Caki2 (cell line): ENCODE results near the gene DGKB. TPM values are rescaled to one million over a fixed set of nuclear protein-coding genes. Genes with fewer than 3 reads are reported as not detected.

ENCODE experiments used
- DNase-seq: peaks from one replicate; pipeline ENCODE4 v3.0.0-alpha.2; 2015; ENCODE audit warnings: low read depth
- in situ Hi-C: cut with HindIII; loops from 2 replicates; pipeline ENCODE4 v1.10.0; 2016; ENCODE audit warnings: low sequenced_read_pairs, low pct_unique_long_range_greater_than_20kb, mixed read lengths
- total RNA-seq: library from RNA; depleted of rRNA; stranded (reverse); fragments of >200 nt; shearing (Covaris generic); gene quantifications from 2 replicates; pipeline ENCODE4 v1.2.3, GENCODE V29; 2014; ENCODE audit warnings: low replicate concordance; rRNA removed

The DGKB gene
- total RNA-seq: not detected in 2 replicates

- in situ Hi-C loops: no loop called here
- DNase-seq: no peak
Observed at GRCh38 chr7:14902589-14903067, at the start of gene DGKB. DGKB (minus strand) TSS chr7:14902751.

DNA sequence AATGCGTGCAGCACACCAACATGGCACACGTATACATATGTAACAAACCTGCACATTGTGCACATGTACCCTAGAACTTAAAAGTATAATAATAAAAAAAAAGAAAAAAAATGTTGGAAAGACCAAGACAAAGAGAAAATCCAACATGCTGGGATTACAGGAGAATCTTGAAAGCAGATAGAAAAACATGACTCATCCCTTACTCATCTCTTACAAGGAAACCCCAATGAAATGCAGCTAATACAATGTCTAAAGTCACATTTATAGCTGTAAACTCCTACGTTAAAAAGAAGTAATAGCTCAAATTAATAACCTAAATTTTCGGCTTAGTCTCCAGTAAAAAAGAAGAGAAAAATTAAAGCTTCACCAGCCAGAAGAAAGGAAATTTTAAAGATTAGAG, 47.5 kb upstream of the DGKB start:
- peak; percentile 8 for DNase-seq
- in situ Hi-C loops: no loop called here

GRCh38 chr7:14938181-14938580, 35.6 kb upstream of the DGKB start:
- in situ Hi-C loops: no loop called here

GRCh38 chr7:14937581-14937980, 35.0 kb upstream of the DGKB start:
- in situ Hi-C loops: no loop called here
- DNase-seq: no peak

More at GRCh38 chr7:14938181-14938580, 35.6 kb upstream of the DGKB start:
- DNase-seq: no peak

DNA sequence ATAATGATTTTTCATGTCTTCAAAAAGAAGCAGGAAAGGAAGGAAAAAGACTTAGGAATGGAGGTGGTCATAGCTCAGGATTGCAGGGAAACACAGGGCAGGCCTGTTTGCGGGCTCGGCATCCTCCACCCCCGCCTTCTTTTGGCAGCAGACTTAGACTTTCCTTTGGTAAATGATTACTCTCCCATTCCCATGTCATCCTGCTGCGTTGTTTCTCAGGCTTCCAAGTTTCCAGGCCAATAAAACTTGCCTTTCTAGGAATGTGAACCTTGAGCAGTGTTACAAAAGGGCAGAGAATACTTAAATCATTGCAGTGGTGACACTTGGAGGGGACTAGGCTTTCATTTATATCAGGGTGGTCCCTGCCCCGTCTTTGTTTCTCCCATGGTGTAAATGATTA, 34.0 kb upstream of the DGKB start:
- in situ Hi-C loops: no loop called here
- DNase-seq: peak; percentile 70

GRCh38 chr7:14934839-14935238, 32.3 kb upstream of the DGKB start:
- no peak for DNase-seq
- in situ Hi-C loops: no loop called here

- DNase-seq: no peak
- in situ Hi-C loops: no loop called here
Observed at GRCh38 chr7:14931511-14932215, 29.1 kb upstream of the DGKB start.

- in situ Hi-C loops: no loop called here
- no peak for DNase-seq
Observed at GRCh38 chr7:14924398-14924797, 21.8 kb upstream of the DGKB start.

GRCh38 chr7:14911077-14911476, 8.5 kb upstream of the DGKB start:
- in situ Hi-C loops: no loop called here
- no peak for DNase-seq

GRCh38 chr7:14908697-14909096, 6.1 kb upstream of the DGKB start:
- DNase-seq: no peak
- in situ Hi-C loops: no loop called here

GRCh38 chr7:14905764-14906163, 3.2 kb upstream of the DGKB start:
- in situ Hi-C loops: no loop called here
- DNase-seq: peak; percentile 16

DNA sequence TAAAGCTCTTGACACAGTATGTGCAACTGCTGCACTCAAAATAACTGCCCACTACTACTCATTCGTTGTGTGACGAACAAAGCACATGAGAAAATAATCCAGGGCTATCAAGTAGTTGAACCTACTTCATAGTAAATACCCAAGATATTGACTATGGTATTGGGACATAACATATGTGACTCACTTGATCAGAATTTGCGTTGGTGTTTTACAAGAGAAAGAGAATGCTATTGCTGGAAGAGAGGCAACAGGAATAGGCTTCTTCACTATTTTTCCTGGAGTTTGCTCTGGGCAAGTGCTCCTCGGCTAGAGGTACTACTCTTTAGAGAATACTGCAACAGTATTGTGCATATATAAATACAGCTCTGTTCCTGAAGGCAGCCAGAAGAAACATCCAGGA, 2.5 kb downstream of the DGKB start:
- DNase-seq: no peak
- in situ Hi-C loops: no loop called here

DNA sequence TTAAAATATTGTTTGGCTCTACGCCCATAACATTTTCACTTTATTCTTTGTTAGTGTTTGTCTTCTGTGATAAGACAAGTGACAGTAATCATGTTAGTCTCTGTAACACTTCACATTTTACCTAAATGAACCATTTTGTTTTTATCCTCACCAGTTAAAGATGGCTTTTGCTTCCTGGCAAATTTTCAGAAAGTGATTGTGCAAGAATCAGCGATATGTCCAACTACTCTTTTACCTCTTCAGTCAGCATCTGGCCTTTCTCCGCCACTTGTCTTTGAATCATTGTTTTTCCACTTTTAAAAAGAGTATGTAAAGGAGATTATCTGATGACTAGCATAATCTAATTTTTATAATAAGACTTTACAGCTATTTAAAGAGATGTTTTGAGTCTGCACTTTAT, 3.5 kb downstream of the DGKB start:
- in situ Hi-C loops: no loop called here
- no peak for DNase-seq

GRCh38 chr7:14896461-14896860, 6.1 kb downstream of the DGKB start:
- DNase-seq: no peak
- in situ Hi-C loops: no loop called here

DNA sequence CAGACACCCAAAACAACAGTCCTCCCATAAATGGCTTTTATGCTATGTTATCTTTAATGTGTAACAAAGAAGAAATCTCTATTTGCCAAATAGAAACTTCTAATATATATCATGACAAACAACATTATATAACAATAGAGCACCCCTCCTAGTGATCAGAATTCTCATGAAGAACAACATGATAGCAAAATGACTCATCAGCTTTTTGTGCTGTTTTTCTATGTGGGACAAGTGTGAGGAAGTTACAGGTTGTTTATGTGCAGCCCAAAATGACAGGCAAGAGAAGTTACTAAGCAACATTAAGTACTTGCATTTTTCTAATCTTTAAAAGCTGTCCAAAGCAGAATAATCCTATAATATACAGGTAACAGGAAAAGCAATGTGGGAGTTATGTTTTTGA, 7.7 kb downstream of the DGKB start:
- in situ Hi-C loops: no loop called here
- DNase-seq: no peak

DNA sequence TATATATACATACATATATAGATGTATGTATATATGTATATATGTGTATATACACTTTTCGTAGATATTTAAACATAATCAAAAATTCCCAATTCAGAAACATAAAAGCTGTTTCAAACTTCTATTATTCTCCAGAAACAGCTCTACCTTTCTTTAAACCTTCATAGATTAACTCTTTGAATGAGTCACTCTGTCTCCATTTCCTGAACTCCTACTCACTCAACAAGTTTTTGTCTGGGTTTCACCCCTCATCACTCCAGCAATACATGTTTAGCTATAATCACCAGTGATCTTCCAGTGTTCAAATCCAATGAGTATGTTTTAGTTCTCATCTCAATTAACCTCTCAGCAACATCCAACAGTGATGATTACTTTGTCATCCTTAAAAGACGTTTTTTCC, 9.6 kb downstream of the DGKB start:
- in situ Hi-C loops: no loop called here
- DNase-seq: no peak

GRCh38 chr7:14891289-14891688, 11.3 kb downstream of the DGKB start:
- in situ Hi-C loops: no loop called here
- no peak for DNase-seq

DNA sequence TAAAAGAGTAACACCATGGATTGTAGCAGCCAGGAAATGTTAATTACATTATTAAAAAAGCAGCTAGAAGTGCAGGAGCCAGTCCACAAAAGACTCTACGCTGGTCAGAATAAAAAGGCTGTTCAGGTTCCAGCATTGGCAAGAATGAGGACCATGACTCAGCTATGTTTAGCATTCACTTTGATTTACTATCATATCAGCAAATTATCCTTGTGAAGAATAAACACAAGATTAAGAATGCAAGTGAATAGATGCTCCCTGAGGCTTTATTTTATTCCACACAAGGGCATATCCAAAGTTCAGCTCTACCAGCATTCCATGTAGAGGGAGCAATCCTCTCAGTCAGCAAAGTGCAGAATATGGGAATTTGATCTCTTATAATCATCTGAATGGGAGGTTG, 13.6 kb downstream of the DGKB start:
- in situ Hi-C loops: no loop called here
- no peak for DNase-seq

- no peak for DNase-seq
- in situ Hi-C loops: no loop called here
Observed at GRCh38 chr7:14886533-14886932, 16.0 kb downstream of the DGKB start.

- DNase-seq: no peak
- in situ Hi-C loops: no loop called here
Observed at GRCh38 chr7:14875941-14876587, 26.5 kb downstream of the DGKB start.
